Measurements from ENCODE around the gene C2orf74. TPM values are rescaled to one million over a fixed set of nuclear protein-coding genes. Genes with fewer than 3 reads are reported as not detected.

Gene C2orf74
- total and polyA plus RNA-seq, 10 donors = 9.4 to 36.7 (median 24.1) TPM

GRCh38 chr2:61205132-61205531 is 43.1 kb downstream of the C2orf74 start:
- no peak overlapping the region for H3K27ac ChIP-seq
- peaks cover 0 to 100% (median 83%) of the 10 kb centered on the region in 6 donors for H3K36me3 ChIP-seq
- intact Hi-C loops (cut with DNase I; ENCODE audit: low total_unique reads) = no loop called here
- H3K27me3 ChIP-seq (replicated peaks in 1 of 7) = no peaks in the 10 kb centered on the region
- no peak for DNase-seq
- no peaks in the 10 kb centered on the region for H3K9me3 ChIP-seq
- TF ChIP-seq CTCF (IDR thresholded peaks at IDR 0.05 in 8 of 11, conservative IDR thresholded peaks at IDR 0.05 in 3 of 11) = no peak
- no peak for TF ChIP-seq POLR2AphosphoS5 (IDR thresholded peaks at IDR 0.05)
- TF ChIP-seq POLR2A (IDR thresholded peaks at IDR 0.05) = no peak
- H3K4me1 ChIP-seq = no peaks in the 10 kb centered on the region
- no peak overlapping the region for H3K4me3 ChIP-seq
- 90 to 95% (median 92%) methylated on average over 7 of the region's 7 CpGs for WGBS, 5 donors

- TF ChIP-seq POLR2A (IDR thresholded peaks at IDR 0.05) = no peak
- H3K36me3 ChIP-seq = peaks cover 3 to 100% (median 68%) of the 10 kb centered on the region in 6 donors
- WGBS, 5 donors = 91 to 97% (median 93%) methylated on average over 5 of the region's 5 CpGs
Observed at GRCh38 chr2:61210332-61210981, 48.5 kb downstream of the C2orf74 start.

GRCh38 chr2:61214171-61214570 is 52.2 kb downstream of the C2orf74 start:
- no peak for DNase-seq
- intact Hi-C loops (cut with DNase I; ENCODE audit: low total_unique reads) = no loop called here
- WGBS, 5 donors = 90 to 97% (median 95%) methylated on average over 4 of the region's 4 CpGs
- Histone ChIP-seq H3K36me3 (peaks cover 3 to 99% (median 48%) of the 10 kb centered on the region in 6 donors), H3K9me3 (no peaks in the 10 kb centered on the region), H3K4me3 (no peak overlapping the region), H3K27me3 (replicated peaks in 1 of 7) (no peaks in the 10 kb centered on the region), H3K27ac (no peak overlapping the region), H3K4me1 (no peaks in the 10 kb centered on the region)
- TF ChIP-seq CTCF (IDR thresholded peaks at IDR 0.05 in 8 of 11, conservative IDR thresholded peaks at IDR 0.05 in 3 of 11) (no peak), POLR2A (IDR thresholded peaks at IDR 0.05) (no peak)

More at GRCh38 chr2:61210332-61210981, 48.5 kb downstream of the C2orf74 start:
- H3K27me3 ChIP-seq (replicated peaks in 1 of 7) = no peaks in the 10 kb centered on the region
- no peaks in the 10 kb centered on the region for H3K4me1 ChIP-seq
- DNase-seq = no peak
- no peaks in the 10 kb centered on the region for H3K9me3 ChIP-seq
- intact Hi-C loops (cut with DNase I; ENCODE audit: low total_unique reads) = no loop called here
- H3K4me3 ChIP-seq = no peak overlapping the region
- H3K27ac ChIP-seq = no peak overlapping the region

Other genes with a start within 250 kb of the C2orf74 start
- 10 to 100 TPM; 15.0 to 28.4 (median 20.6) TPM for gene PEX13, start 144.5 kb upstream of the C2orf74 start, total RNA-seq
- gene PEX13, start 144.5 kb upstream of the C2orf74 start, polyA plus RNA-seq = 1 to 10 TPM; 4.5 to 6.4 (median 6.1) TPM
- 10 to 100 TPM in 3 of 7 donors, 1 to 10 TPM in 4; 6.0 to 12.6 (median 8.6) TPM for gene PUS10, start 143.9 kb upstream of the C2orf74 start, total RNA-seq
- 1 to 10 TPM; 3.5 to 4.6 (median 4.3) TPM for gene PUS10, start 143.9 kb upstream of the C2orf74 start, polyA plus RNA-seq
- gene SANBR, start 96.3 kb upstream of the C2orf74 start, total RNA-seq = 10 to 100 TPM in 3 of 7 donors, 1 to 10 TPM in 4; 4.4 to 11.1 (median 9.4) TPM
- gene SANBR, start 96.3 kb upstream of the C2orf74 start, polyA plus RNA-seq = 1 to 10 TPM; 1.4 to 2.7 (median 1.5) TPM